ENCODE results near the gene GLIPR1.

The GLIPR1 gene

DNA sequence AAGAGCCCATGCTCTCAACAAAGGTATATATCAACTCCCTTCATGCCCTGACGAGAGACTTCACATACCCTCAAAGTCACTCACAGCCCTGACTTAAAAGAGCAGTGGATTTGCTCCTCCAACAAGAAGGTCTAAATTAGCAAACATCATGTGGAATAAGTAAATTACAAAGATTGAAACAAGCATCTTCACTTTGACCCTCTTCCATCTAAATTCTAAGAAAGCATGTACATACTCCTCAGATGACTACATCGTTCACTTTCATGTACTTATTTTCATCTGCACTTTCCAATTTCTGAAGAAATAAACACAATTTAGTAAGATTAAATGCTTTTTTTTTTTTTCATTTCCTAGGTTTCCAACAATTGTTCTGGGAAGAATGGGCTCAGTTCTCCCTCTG, 69.4 kb downstream of the GLIPR1 start:
- Histone ChIP-seq H3K9ac (ENCODE audit: low read depth, low read length, poor library complexity) (no peak overlapping the region), H2BK12ac (ENCODE audit: low read length) (no peak overlapping the region), H3K18ac (ENCODE audit: low read length) (no peak overlapping the region), H3K4me2 (ENCODE audit: insufficient read depth, low read length, poor library complexity, severe bottlenecking) (no peak overlapping the region), H2BK5ac (ENCODE audit: low read length) (no peak overlapping the region), H3K9me3 (replicated peaks in 1 of 2; ENCODE audit: control insufficient read depth in 2 of 2, insufficient read depth in 1 of 2, low read depth in 1 of 2, low read length in 2 of 2) (no peaks in the 10 kb centered on the region), H2BK120ac (ENCODE audit: low read depth, low read length) (no peak overlapping the region), H3K4ac (ENCODE audit: low read length) (no peak overlapping the region), H3K27me3 (ENCODE audit: control insufficient read depth in 3 of 3, insufficient read depth in 3 of 3, low read depth in 1 of 3, low read length in 3 of 3) (no peaks in the 10 kb centered on the region), H3K79me1 (ENCODE audit: low read depth, low read length) (no peaks in the 10 kb centered on the region), H3K14ac (ENCODE audit: low read length) (no peak overlapping the region), H3K4me1 (ENCODE audit: control insufficient read depth in 2 of 2, insufficient read depth in 1 of 2, low read depth in 1 of 2, low read length in 2 of 2) (peaks cover 0 to 2% of the 10 kb centered on the region in 2 donors), H3K23ac (ENCODE audit: low read depth, low read length, poor library complexity) (no peak overlapping the region), H2AFZ (ENCODE audit: low read length) (no peak overlapping the region), H4K91ac (ENCODE audit: low read depth, low read length, poor library complexity) (no peak overlapping the region), H3K27ac (replicated peaks; ENCODE audit: low read length) (no peak overlapping the region), H2BK15ac (ENCODE audit: low read length) (no peak overlapping the region), H3K36me3 (replicated peaks in 1 of 2; ENCODE audit: control insufficient read depth in 2 of 2, insufficient read depth in 2 of 2, low read length in 2 of 2) (no peaks in the 10 kb centered on the region), H2AK5ac (ENCODE audit: low read depth, low read length) (no peak overlapping the region), H4K8ac (ENCODE audit: low read depth, low read length) (no peak overlapping the region), H3K4me3 (ENCODE audit: low read length in 2 of 2) (no peak overlapping the region)
- WGBS, 2 donors (ENCODE audit: extremely low coverage in 2 of 2, insufficient read length in 2 of 2, insufficient replicate concordance in 1 of 2): no CpG with 5 or more reads among the region's 2 CpGs
- DNase-seq (ENCODE audit: low spot score): no peak

DNA sequence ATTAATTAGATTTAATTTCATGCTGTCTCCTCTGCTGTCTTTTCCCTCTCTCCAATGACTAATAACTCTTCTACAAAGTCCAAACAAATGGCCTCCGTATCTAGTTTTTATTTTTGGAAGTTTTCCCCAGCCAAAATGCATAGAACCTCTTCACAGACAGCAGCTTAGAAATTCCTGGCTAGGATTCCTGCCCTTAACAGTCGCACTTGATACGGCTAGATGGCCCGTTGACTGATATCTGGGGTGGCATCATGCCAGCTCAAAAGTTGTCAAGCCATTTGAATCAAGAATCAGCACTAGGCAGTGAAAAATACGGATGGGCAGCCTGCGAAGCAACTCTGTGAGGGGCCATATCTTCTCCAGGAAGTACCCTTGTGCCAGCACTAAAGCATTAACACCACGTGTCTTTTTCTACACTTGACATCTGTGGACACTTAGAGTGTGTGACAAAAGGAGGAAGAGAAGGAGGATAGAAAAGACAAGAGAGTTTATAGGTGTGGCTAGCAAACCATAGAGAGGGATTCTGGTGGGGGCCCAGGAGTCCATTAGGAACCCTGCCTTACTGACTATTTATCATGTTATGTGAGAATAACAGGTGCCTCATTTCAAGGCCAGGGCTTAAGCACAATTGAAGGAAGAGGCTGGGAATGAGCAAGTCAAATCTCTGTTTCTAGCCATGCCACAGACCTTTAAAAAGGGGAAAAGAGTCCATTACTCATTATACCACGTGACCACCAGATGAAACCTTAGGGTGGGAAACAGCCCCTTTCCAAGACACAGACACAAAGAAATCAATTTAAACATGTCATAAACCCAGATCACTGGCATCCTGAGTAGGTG, 70.1 kb downstream of the GLIPR1 start:
- Histone ChIP-seq H3K4me3 (ENCODE audit: low read length in 2 of 2) (no peak overlapping the region), H2BK5ac (ENCODE audit: low read length) (no peak overlapping the region), H3K9me3 (replicated peaks in 1 of 2; ENCODE audit: control insufficient read depth in 2 of 2, insufficient read depth in 1 of 2, low read depth in 1 of 2, low read length in 2 of 2) (no peaks in the 10 kb centered on the region), H2BK15ac (ENCODE audit: low read length) (no peak overlapping the region), H3K79me1 (ENCODE audit: low read depth, low read length) (no peaks in the 10 kb centered on the region), H2BK12ac (ENCODE audit: low read length) (no peak overlapping the region), H3K36me3 (replicated peaks in 1 of 2; ENCODE audit: control insufficient read depth in 2 of 2, insufficient read depth in 2 of 2, low read length in 2 of 2) (no peaks in the 10 kb centered on the region), H3K18ac (ENCODE audit: low read length) (no peak overlapping the region), H3K23ac (ENCODE audit: low read depth, low read length, poor library complexity) (no peak overlapping the region), H3K9ac (ENCODE audit: low read depth, low read length, poor library complexity) (no peak overlapping the region), H3K27me3 (ENCODE audit: control insufficient read depth in 3 of 3, insufficient read depth in 3 of 3, low read depth in 1 of 3, low read length in 3 of 3) (no peaks in the 10 kb centered on the region), H2AK5ac (ENCODE audit: low read depth, low read length) (no peak overlapping the region), H2BK120ac (ENCODE audit: low read depth, low read length) (no peak overlapping the region), H3K27ac (replicated peaks; ENCODE audit: low read length) (no peak overlapping the region), H4K91ac (ENCODE audit: low read depth, low read length, poor library complexity) (no peak overlapping the region), H3K4ac (ENCODE audit: low read length) (no peak overlapping the region), H3K4me1 (ENCODE audit: control insufficient read depth in 2 of 2, insufficient read depth in 1 of 2, low read depth in 1 of 2, low read length in 2 of 2) (peaks cover 0 to 2% of the 10 kb centered on the region in 2 donors), H4K8ac (ENCODE audit: low read depth, low read length) (no peak overlapping the region), H3K4me2 (ENCODE audit: insufficient read depth, low read length, poor library complexity, severe bottlenecking) (no peak overlapping the region), H3K14ac (ENCODE audit: low read length) (no peak overlapping the region), H2AFZ (ENCODE audit: low read length) (no peak overlapping the region)
- no CpG with 5 or more reads among the region's 8 CpGs for WGBS, 2 donors (ENCODE audit: extremely low coverage in 2 of 2, insufficient read length in 2 of 2, insufficient replicate concordance in 1 of 2)
- DNase-seq (ENCODE audit: low spot score): no peak

DNA sequence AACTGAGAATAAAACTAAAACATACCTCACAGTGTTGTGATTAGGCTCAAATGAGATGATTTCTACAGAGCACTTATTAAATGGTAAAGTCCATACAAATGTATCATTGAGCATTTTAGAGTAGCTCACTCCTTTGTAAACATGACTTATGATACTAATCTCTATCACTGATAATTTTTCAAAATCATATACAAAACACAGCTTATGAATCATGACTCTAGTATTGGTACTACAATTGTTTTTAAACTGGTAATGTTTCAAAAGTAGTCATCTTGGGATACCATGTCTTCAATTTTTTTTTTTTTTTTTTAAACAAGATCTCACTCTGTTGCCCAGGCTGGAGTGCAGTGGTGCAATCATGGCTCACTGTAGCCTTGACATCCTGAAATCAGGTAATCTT, 70.9 kb downstream of the GLIPR1 start:
- Histone ChIP-seq H3K9ac (ENCODE audit: low read depth, low read length, poor library complexity) (no peak overlapping the region), H2AK5ac (ENCODE audit: low read depth, low read length) (no peak overlapping the region), H3K4me2 (ENCODE audit: insufficient read depth, low read length, poor library complexity, severe bottlenecking) (no peak overlapping the region), H3K79me1 (ENCODE audit: low read depth, low read length) (no peaks in the 10 kb centered on the region), H3K27me3 (ENCODE audit: control insufficient read depth in 3 of 3, insufficient read depth in 3 of 3, low read depth in 1 of 3, low read length in 3 of 3) (no peaks in the 10 kb centered on the region), H4K8ac (ENCODE audit: low read depth, low read length) (no peak overlapping the region), H3K9me3 (replicated peaks in 1 of 2; ENCODE audit: control insufficient read depth in 2 of 2, insufficient read depth in 1 of 2, low read depth in 1 of 2, low read length in 2 of 2) (no peaks in the 10 kb centered on the region), H3K14ac (ENCODE audit: low read length) (no peak overlapping the region), H2AFZ (ENCODE audit: low read length) (no peak overlapping the region), H4K91ac (ENCODE audit: low read depth, low read length, poor library complexity) (no peak overlapping the region), H3K36me3 (replicated peaks in 1 of 2; ENCODE audit: control insufficient read depth in 2 of 2, insufficient read depth in 2 of 2, low read length in 2 of 2) (no peaks in the 10 kb centered on the region), H2BK120ac (ENCODE audit: low read depth, low read length) (no peak overlapping the region), H3K4ac (ENCODE audit: low read length) (no peak overlapping the region), H3K27ac (replicated peaks; ENCODE audit: low read length) (no peak overlapping the region), H3K4me1 (ENCODE audit: control insufficient read depth in 2 of 2, insufficient read depth in 1 of 2, low read depth in 1 of 2, low read length in 2 of 2) (peaks cover 0 to 2% of the 10 kb centered on the region in 2 donors), H2BK12ac (ENCODE audit: low read length) (no peak overlapping the region), H3K4me3 (ENCODE audit: low read length in 2 of 2) (no peak overlapping the region), H3K18ac (ENCODE audit: low read length) (no peak overlapping the region), H3K23ac (ENCODE audit: low read depth, low read length, poor library complexity) (no peak overlapping the region), H2BK15ac (ENCODE audit: low read length) (no peak overlapping the region), H2BK5ac (ENCODE audit: low read length) (no peak overlapping the region)
- DNase-seq (ENCODE audit: low spot score): no peak

DNA sequence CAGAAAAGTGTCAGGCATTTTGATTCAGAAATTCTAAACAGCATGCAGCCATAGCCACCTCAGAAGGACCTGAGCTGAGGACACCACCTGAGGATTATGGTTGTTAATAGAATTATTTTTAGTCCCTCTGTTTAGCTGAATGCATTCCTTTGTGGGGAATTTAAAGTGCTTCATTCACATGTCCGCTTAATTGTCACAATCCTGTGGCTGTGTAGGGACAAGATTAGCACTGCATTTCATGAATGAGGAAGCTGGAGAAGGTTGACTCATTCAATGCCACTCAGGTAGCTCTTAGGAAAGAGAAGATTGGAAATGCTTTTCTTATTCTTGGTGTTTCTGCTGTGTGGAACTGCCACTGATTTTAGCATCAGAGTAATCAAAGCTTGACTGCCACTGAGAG, 72.8 kb downstream of the GLIPR1 start:
- Histone ChIP-seq H2BK15ac (ENCODE audit: low read length) (no peak overlapping the region), H3K14ac (ENCODE audit: low read length) (no peak overlapping the region), H3K4ac (ENCODE audit: low read length) (no peak overlapping the region), H3K9ac (ENCODE audit: low read depth, low read length, poor library complexity) (no peak overlapping the region), H3K4me2 (ENCODE audit: insufficient read depth, low read length, poor library complexity, severe bottlenecking) (no peak overlapping the region), H3K79me1 (ENCODE audit: low read depth, low read length) (no peaks in the 10 kb centered on the region), H3K18ac (ENCODE audit: low read length) (no peak overlapping the region), H2BK12ac (ENCODE audit: low read length) (no peak overlapping the region), H3K9me3 (replicated peaks in 1 of 2; ENCODE audit: control insufficient read depth in 2 of 2, insufficient read depth in 1 of 2, low read depth in 1 of 2, low read length in 2 of 2) (no peaks in the 10 kb centered on the region), H4K91ac (ENCODE audit: low read depth, low read length, poor library complexity) (no peak overlapping the region), H2AFZ (ENCODE audit: low read length) (peak overlapping the region; percentile 15), H2BK5ac (ENCODE audit: low read length) (no peak overlapping the region), H2AK5ac (ENCODE audit: low read depth, low read length) (no peak overlapping the region), H3K27me3 (ENCODE audit: control insufficient read depth in 3 of 3, insufficient read depth in 3 of 3, low read depth in 1 of 3, low read length in 3 of 3) (no peaks in the 10 kb centered on the region), H2BK120ac (ENCODE audit: low read depth, low read length) (no peak overlapping the region), H3K36me3 (replicated peaks in 1 of 2; ENCODE audit: control insufficient read depth in 2 of 2, insufficient read depth in 2 of 2, low read length in 2 of 2) (no peaks in the 10 kb centered on the region), H3K4me3 (ENCODE audit: low read length in 2 of 2) (no peak overlapping the region), H3K23ac (ENCODE audit: low read depth, low read length, poor library complexity) (no peak overlapping the region), H4K8ac (ENCODE audit: low read depth, low read length) (no peak overlapping the region), H3K27ac (replicated peaks; ENCODE audit: low read length) (peak overlapping the region; percentile 12), H3K4me1 (ENCODE audit: control insufficient read depth in 2 of 2, insufficient read depth in 1 of 2, low read depth in 1 of 2, low read length in 2 of 2) (peaks cover 2 to 4% of the 10 kb centered on the region in 2 donors)
- WGBS, 2 donors (ENCODE audit: extremely low coverage in 2 of 2, insufficient read length in 2 of 2, insufficient replicate concordance in 1 of 2): no CpG with 5 or more reads among the region's 1 CpG
- DNase-seq (ENCODE audit: low spot score): peak; percentile 31
